ACC112 (cell line): ENCODE data around the gene SPARC.
"Not testable (repeated sequence)": the region's sequence is repeated elsewhere in the genome, so short reads cannot be mapped to it uniquely, and the experiment has no call there.

Experiments
- H2AFZ ChIP-seq: fragments of 200-600 bp; sonication (generic); one replicate; pipeline ENCODE4 v1.6.0; 2017; ENCODE audit warnings: antibody characterized with exemption, low read length; ENCODE audit not compliant: unreplicated experiment
- H3K27ac ChIP-seq: fragments of 200-600 bp; sonication (generic); 2 replicates; pipeline ENCODE4 v1.5.1; 2014; ENCODE audit warnings: low read depth, mild to moderate bottlenecking, antibody characterized with exemption, low read length, moderate library complexity
- H3K27me3 ChIP-seq: fragments of 200-600 bp; sonication (generic); 2 replicates; pipeline ENCODE4 v1.6.1; 2014; ENCODE audit warnings: mild to moderate bottlenecking, antibody characterized with exemption, low read length, moderate library complexity, mixed read lengths; ENCODE audit not compliant: insufficient read depth
- H3K36me3 ChIP-seq: fragments of 200-600 bp; sonication (generic); 2 replicates; pipeline ENCODE4 v1.6.1; 2016; ENCODE audit warnings: mild to moderate bottlenecking, antibody characterized with exemption, low read length, moderate library complexity, mixed read lengths; ENCODE audit not compliant: insufficient read depth
- H3K4me1 ChIP-seq: fragments of 200-600 bp; sonication (generic); one replicate; pipeline ENCODE4 v1.6.1; 2016; ENCODE audit warnings: low read length, mixed read lengths; ENCODE audit not compliant: insufficient read depth, unreplicated experiment, control insufficient read depth
- H3K4me3 ChIP-seq: fragments of 200-600 bp; sonication (generic); 2 replicates; pipeline ENCODE4 v1.5.1; 2014; ENCODE audit warnings: mild to moderate bottlenecking, low read depth, low read length
- H3K79me2 ChIP-seq: fragments of 200-600 bp; sonication (generic); one replicate; pipeline ENCODE4 v1.6.0; 2016; ENCODE audit warnings: low read length; ENCODE audit not compliant: control insufficient read depth, unreplicated experiment, insufficient read depth

SPARC gene

GRCh38 chr5:151700820-151701219, 14.1 kb upstream of the SPARC start:
- H3K36me3 ChIP-seq, result no peaks in the 10 kb centered on the region
- peak overlapping the region; percentile 43 for H2AFZ ChIP-seq
- H3K27ac ChIP-seq, result no peak overlapping the region
- H3K79me2 ChIP-seq, result no peaks in the 10 kb centered on the region
- H3K4me3 ChIP-seq, result no peak overlapping the region
- no peaks in the 10 kb centered on the region for H3K27me3 ChIP-seq
- peaks cover 38% of the 10 kb centered on the region for H3K4me1 ChIP-seq

- Histone ChIP-seq H3K36me3 (no peaks in the 10 kb centered on the region), H3K4me1 (peaks cover 43% of the 10 kb centered on the region), H3K79me2 (no peaks in the 10 kb centered on the region), H3K4me3 (no peak overlapping the region), H3K27me3 (no peaks in the 10 kb centered on the region), H2AFZ (peak overlapping the region; percentile 43), H3K27ac (no peak overlapping the region)
Measured at GRCh38 chr5:151700296-151700695, 13.6 kb upstream of the SPARC start.

GRCh38 chr5:151699071-151699901, 12.6 kb upstream of the SPARC start:
- Histone ChIP-seq H3K36me3 (no peaks in the 10 kb centered on the region), H3K4me3 (no peak overlapping the region), H3K4me1 (peaks cover 44% of the 10 kb centered on the region), H2AFZ (peak overlapping the region; percentile 58), H3K27ac (peak overlapping the region; percentile 97), H3K79me2 (no peaks in the 10 kb centered on the region), H3K27me3 (no peaks in the 10 kb centered on the region)

GRCh38 chr5:151698081-151698480, 11.4 kb upstream of the SPARC start:
- H3K27ac ChIP-seq, result peak overlapping the region; percentile 97
- H3K27me3 ChIP-seq, H3K4me3 ChIP-seq: not testable (repeated sequence)

GRCh38 chr5:151697452-151697851, 10.7 kb upstream of the SPARC start:
- peaks cover 44% of the 10 kb centered on the region for H3K4me1 ChIP-seq
- peak overlapping the region; percentile 97 for H3K27ac ChIP-seq
- no peaks in the 10 kb centered on the region for H3K79me2 ChIP-seq
- no peaks in the 10 kb centered on the region for H3K27me3 ChIP-seq
- H3K4me3 ChIP-seq, result 0 out of 2 replicates have a peak overlapping the region, but pooled peaks have one; percentile 12
- H2AFZ ChIP-seq, result no peak overlapping the region
- no peaks in the 10 kb centered on the region for H3K36me3 ChIP-seq

More at GRCh38 chr5:151698081-151698480, 11.4 kb upstream of the SPARC start:
- H3K4me1 ChIP-seq, result peaks cover 44% of the 10 kb centered on the region
- not testable (repeated sequence) for H3K36me3 ChIP-seq, H3K79me2 ChIP-seq, H2AFZ ChIP-seq

GRCh38 chr5:151696470-151697061, 9.9 kb upstream of the SPARC start:
- Histone ChIP-seq H3K27me3 (no peaks in the 10 kb centered on the region), H3K79me2 (no peaks in the 10 kb centered on the region), H3K4me3 (peak overlapping the region; percentile 62), H3K36me3 (no peaks in the 10 kb centered on the region), H3K27ac (peak overlapping the region; percentile 97), H2AFZ (peak overlapping the region; percentile 92), H3K4me1 (peaks cover 44% of the 10 kb centered on the region)

GRCh38 chr5:151695464-151695863, 8.7 kb upstream of the SPARC start:
- peaks cover 40% of the 10 kb centered on the region for H3K4me1 ChIP-seq
- peak overlapping the region; percentile 92 for H2AFZ ChIP-seq
- H3K27me3 ChIP-seq, result no peaks in the 10 kb centered on the region
- H3K27ac ChIP-seq, result peak overlapping the region; percentile 97
- H3K36me3 ChIP-seq, result no peaks in the 10 kb centered on the region
- no peaks in the 10 kb centered on the region for H3K79me2 ChIP-seq
- no peak overlapping the region for H3K4me3 ChIP-seq

GRCh38 chr5:151694035-151694485, 7.3 kb upstream of the SPARC start:
- Histone ChIP-seq H3K79me2 (no peaks in the 10 kb centered on the region), H3K4me3 (no peak overlapping the region), H3K4me1 (peaks cover 30% of the 10 kb centered on the region), H3K36me3 (no peaks in the 10 kb centered on the region), H3K27ac (no peak overlapping the region), H3K27me3 (no peaks in the 10 kb centered on the region), H2AFZ (no peak overlapping the region)

GRCh38 chr5:151692312-151692711, 5.6 kb upstream of the SPARC start:
- Histone ChIP-seq H3K4me1 (peaks cover 27% of the 10 kb centered on the region), H3K36me3 (no peaks in the 10 kb centered on the region), H3K4me3 (no peak overlapping the region), H3K27ac (no peak overlapping the region), H3K27me3 (no peaks in the 10 kb centered on the region), H3K79me2 (peaks cover 4% of the 10 kb centered on the region), H2AFZ (no peak overlapping the region)

- Histone ChIP-seq H3K27me3 (no peaks in the 10 kb centered on the region), H3K79me2 (peaks cover 6% of the 10 kb centered on the region), H3K4me1 (peaks cover 27% of the 10 kb centered on the region), H2AFZ (no peak overlapping the region), H3K36me3 (no peaks in the 10 kb centered on the region), H3K27ac (no peak overlapping the region), H3K4me3 (no peak overlapping the region)
Measured at GRCh38 chr5:151691706-151692105, 5.0 kb upstream of the SPARC start.

- not testable (repeated sequence) for H3K27ac ChIP-seq, H3K4me3 ChIP-seq, H3K27me3 ChIP-seq, H2AFZ ChIP-seq, H3K36me3 ChIP-seq
- H3K79me2 ChIP-seq, result peaks cover 27% of the 10 kb centered on the region
- peaks cover 14% of the 10 kb centered on the region for H3K4me1 ChIP-seq
Measured at GRCh38 chr5:151689591-151689990, 2.9 kb upstream of the SPARC start.
